ENCODE results near the gene KRTAP2-2. TPM values are rescaled to one million over a fixed set of nuclear protein-coding genes. Genes with fewer than 3 reads are reported as not detected.

The KRTAP2-2 gene
- total RNA-seq, 2 donors from 2014 or later = not detected

Other genes with a start within 250 kb of the KRTAP2-2 start
- gene KRT10, start 232.6 kb downstream of the KRTAP2-2 start, total RNA-seq = 10 to 100 TPM; 36.9 to 44.9 TPM
- gene KRT12, start 188.0 kb downstream of the KRTAP2-2 start, total RNA-seq = not detected
- not detected for gene KRT20, start 170.0 kb downstream of the KRTAP2-2 start, total RNA-seq
- gene KRT23, start 117.6 kb downstream of the KRTAP2-2 start, total RNA-seq = under 1 TPM; 0.24 to 0.37 TPM
- gene KRT39, start 88.3 kb downstream of the KRTAP2-2 start, total RNA-seq = not detected
- gene KRT40, start 70.9 kb downstream of the KRTAP2-2 start, total RNA-seq = not detected
- not detected for gene KRTAP3-3, start 61.1 kb downstream of the KRTAP2-2 start, total RNA-seq
- gene KRTAP3-2, start 55.3 kb downstream of the KRTAP2-2 start, total RNA-seq = not detected
- not detected for gene KRTAP3-1, start 46.1 kb downstream of the KRTAP2-2 start, total RNA-seq
- not detected for gene KRTAP1-5, start 28.0 kb downstream of the KRTAP2-2 start, total RNA-seq
- gene KRTAP1-4, start 25.0 kb downstream of the KRTAP2-2 start, total RNA-seq = not detected
- gene KRTAP1-3, start 20.4 kb downstream of the KRTAP2-2 start, total RNA-seq = not detected
- not detected for gene KRTAP1-1, start 13.8 kb downstream of the KRTAP2-2 start, total RNA-seq
- gene KRTAP2-1, start 7.9 kb downstream of the KRTAP2-2 start, total RNA-seq = not detected
- gene KRTAP2-3, start 4.9 kb upstream of the KRTAP2-2 start, total RNA-seq = not detected
- not detected for gene KRTAP2-4, start 10.6 kb upstream of the KRTAP2-2 start, total RNA-seq
- gene KRTAP4-7, start 28.9 kb upstream of the KRTAP2-2 start, total RNA-seq = not detected
- not detected for gene KRTAP4-8, start 42.9 kb upstream of the KRTAP2-2 start, total RNA-seq
- gene KRTAP4-16, start 47.0 kb upstream of the KRTAP2-2 start, total RNA-seq = not detected
- gene KRTAP4-9, start 50.2 kb upstream of the KRTAP2-2 start, total RNA-seq = not detected
- not detected for gene KRTAP4-11, start 63.1 kb upstream of the KRTAP2-2 start, total RNA-seq
- not detected for gene KRTAP4-12, start 69.0 kb upstream of the KRTAP2-2 start, total RNA-seq
- not detected for gene KRTAP4-6, start 85.3 kb upstream of the KRTAP2-2 start, total RNA-seq
- gene KRTAP4-5, start 94.6 kb upstream of the KRTAP2-2 start, total RNA-seq = not detected
- not detected for gene KRTAP4-4, start 105.5 kb upstream of the KRTAP2-2 start, total RNA-seq
- gene KRTAP4-3, start 113.0 kb upstream of the KRTAP2-2 start, total RNA-seq = not detected
- gene KRTAP4-2, start 123.0 kb upstream of the KRTAP2-2 start, total RNA-seq = not detected
- not detected for gene KRTAP4-1, start 129.7 kb upstream of the KRTAP2-2 start, total RNA-seq
- not detected for gene KRTAP9-1, start 134.7 kb upstream of the KRTAP2-2 start, total RNA-seq
- not detected for gene KRTAP9-2, start 171.4 kb upstream of the KRTAP2-2 start, total RNA-seq
- gene KRTAP9-3, start 177.2 kb upstream of the KRTAP2-2 start, total RNA-seq = not detected
- not detected for gene KRTAP9-8, start 182.8 kb upstream of the KRTAP2-2 start, total RNA-seq
- gene KRTAP9-4, start 194.5 kb upstream of the KRTAP2-2 start, total RNA-seq = not detected
- gene KRTAP9-9, start 200.2 kb upstream of the KRTAP2-2 start, total RNA-seq = not detected
- not detected for gene KRTAP9-6, start 210.1 kb upstream of the KRTAP2-2 start, total RNA-seq
- gene KRTAP9-7, start 220.5 kb upstream of the KRTAP2-2 start, total RNA-seq = not detected
- not detected for gene KRTAP29-1, start 247.6 kb upstream of the KRTAP2-2 start, total RNA-seq